ENCODE measurements around the gene PCYOX1L.
"Not testable (repeated sequence)": the region's sequence is repeated elsewhere in the genome, so short reads cannot be mapped to it uniquely, and the experiment has no call there.

PCYOX1L gene

DNA sequence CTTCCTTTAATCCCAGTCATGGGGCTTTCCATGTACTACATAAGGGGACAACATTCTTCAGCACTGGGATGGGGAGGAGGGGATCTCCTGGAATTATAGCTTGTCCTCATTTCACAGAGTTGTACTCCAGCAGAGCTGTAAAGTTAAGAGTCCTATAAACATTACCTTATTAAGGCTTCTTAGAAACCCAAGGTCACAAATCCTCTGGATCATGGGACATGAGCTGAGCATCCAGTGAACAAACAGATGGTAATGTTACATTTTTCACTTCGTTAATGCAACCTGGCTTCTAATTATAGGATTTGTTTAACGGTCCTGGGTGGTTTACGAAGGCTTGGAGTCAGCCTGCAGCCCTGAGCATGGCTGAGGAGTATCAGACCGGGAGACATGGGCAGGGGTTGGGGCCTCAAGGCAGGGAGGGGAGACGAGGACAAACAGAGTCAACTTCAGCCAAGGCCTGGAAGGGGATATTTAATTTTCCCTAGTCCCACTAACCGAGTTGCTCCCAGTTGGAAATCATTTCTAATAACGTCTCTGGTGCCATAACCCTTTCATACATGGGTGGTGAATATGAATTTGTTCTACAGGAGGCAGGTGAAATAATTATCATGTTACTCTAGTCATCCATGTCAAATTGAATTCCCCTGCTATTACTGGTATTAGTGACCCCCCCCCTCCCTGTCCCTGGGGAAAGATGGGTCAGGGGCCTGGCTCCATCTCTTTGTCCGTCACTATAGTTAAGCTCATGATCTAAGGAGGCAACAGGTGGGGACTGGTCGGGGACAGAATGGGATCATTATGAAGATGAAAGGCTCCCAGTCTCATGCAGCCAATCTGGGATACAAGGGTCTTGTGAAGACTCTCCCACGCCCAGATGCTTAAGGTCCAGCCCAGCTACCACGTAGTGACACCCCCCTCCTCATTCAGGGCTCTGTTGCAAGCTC lies 32.0 kb downstream of the PCYOX1L start:
- no peaks in the 10 kb centered on the region for H3F3A ChIP-seq (ENCODE audit: low read depth)
- TF ChIP-seq, protein P1, sequence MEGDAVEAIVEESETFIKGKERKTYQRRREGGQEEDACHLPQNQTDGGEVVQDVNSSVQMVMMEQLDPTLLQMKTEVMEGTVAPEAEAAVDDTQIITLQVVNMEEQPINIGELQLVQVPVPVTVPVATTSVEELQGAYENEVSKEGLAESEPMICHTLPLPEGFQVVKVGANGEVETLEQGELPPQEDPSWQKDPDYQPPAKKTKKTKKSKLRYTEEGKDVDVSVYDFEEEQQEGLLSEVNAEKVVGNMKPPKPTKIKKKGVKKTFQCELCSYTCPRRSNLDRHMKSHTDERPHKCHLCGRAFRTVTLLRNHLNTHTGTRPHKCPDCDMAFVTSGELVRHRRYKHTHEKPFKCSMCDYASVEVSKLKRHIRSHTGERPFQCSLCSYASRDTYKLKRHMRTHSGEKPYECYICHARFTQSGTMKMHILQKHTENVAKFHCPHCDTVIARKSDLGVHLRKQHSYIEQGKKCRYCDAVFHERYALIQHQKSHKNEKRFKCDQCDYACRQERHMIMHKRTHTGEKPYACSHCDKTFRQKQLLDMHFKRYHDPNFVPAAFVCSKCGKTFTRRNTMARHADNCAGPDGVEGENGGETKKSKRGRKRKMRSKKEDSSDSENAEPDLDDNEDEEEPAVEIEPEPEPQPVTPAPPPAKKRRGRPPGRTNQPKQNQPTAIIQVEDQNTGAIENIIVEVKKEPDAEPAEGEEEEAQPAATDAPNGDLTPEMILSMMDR (conservative IDR thresholded peaks at IDR 0.05; ENCODE audit: low read length), result no peak
- no peaks in the 10 kb centered on the region for H3K9me3 ChIP-seq (ENCODE audit: insufficient read depth, low read depth, low read length)
- H4K20me1 ChIP-seq (ENCODE audit: insufficient read depth, low read length, poor library complexity, severe bottlenecking), result no peaks in the 10 kb centered on the region
- H3K4me3 ChIP-seq (ENCODE audit: low read length, poor library complexity, severe bottlenecking), result no peak overlapping the region
- no peak overlapping the region for H2AFZ ChIP-seq (ENCODE audit: low read length)
- H3K27me3 ChIP-seq (ENCODE audit: insufficient read depth, low read length, poor library complexity, severe bottlenecking), result no peaks in the 10 kb centered on the region
- no peak overlapping the region for H3K9ac ChIP-seq (ENCODE audit: low read depth, low read length, poor library complexity, severe bottlenecking)
- H3K36me3 ChIP-seq (ENCODE audit: insufficient read depth, low read length), result no peaks in the 10 kb centered on the region
- no peak overlapping the region for H3K4me2 ChIP-seq (ENCODE audit: low read depth, low read length, poor library complexity, severe bottlenecking)
- no peaks in the 10 kb centered on the region for H3K79me2 ChIP-seq (ENCODE audit: insufficient read depth, low read length)
- H3K4me1 ChIP-seq (ENCODE audit: insufficient read depth, low read length, poor library complexity, severe bottlenecking), result no peaks in the 10 kb centered on the region
- H3K9me2 ChIP-seq (replicated peaks; ENCODE audit: low read depth, low read length), result no peaks in the 10 kb centered on the region

GRCh38 chr5:149391076-149391475 lies 33.2 kb downstream of the PCYOX1L start:
- not testable (repeated sequence) for H2AFZ ChIP-seq (ENCODE audit: low read length); H3K4me1 ChIP-seq (ENCODE audit: insufficient read depth, low read length, poor library complexity, severe bottlenecking); H3K4me2 ChIP-seq (ENCODE audit: low read depth, low read length, poor library complexity, severe bottlenecking); H3K9ac ChIP-seq (ENCODE audit: low read depth, low read length, poor library complexity, severe bottlenecking); H4K20me1 ChIP-seq (ENCODE audit: insufficient read depth, low read length, poor library complexity, severe bottlenecking); H3K4me3 ChIP-seq (ENCODE audit: low read length, poor library complexity, severe bottlenecking); H3K9me3 ChIP-seq (ENCODE audit: insufficient read depth, low read depth, low read length); H3K27me3 ChIP-seq (ENCODE audit: insufficient read depth, low read length, poor library complexity, severe bottlenecking); H3K79me2 ChIP-seq (ENCODE audit: insufficient read depth, low read length); H3F3A ChIP-seq (ENCODE audit: low read depth); H3K9me2 ChIP-seq (replicated peaks; ENCODE audit: low read depth, low read length); H3K36me3 ChIP-seq (ENCODE audit: insufficient read depth, low read length)

DNA sequence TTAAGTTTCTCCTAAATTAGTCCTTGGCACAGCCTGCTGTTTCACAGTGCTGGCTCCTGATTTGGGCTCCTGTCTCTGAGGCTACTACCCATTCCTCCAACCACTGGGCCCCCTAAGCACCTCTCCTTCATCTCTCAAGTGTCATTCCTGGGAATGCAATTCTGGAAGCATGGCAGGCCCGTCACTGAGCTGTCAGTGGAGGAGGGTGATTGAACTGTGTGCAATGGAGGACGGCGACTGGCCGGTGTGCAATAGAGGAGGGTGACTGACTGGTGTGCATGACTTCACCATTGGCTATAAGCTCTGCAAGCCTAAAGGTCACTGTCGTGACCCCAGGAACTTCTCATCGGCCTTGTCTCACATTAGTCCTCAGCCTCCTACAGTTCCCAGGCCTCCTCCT lies 33.7 kb downstream of the PCYOX1L start:
- Histone ChIP-seq H3K9ac (ENCODE audit: low read depth, low read length, poor library complexity, severe bottlenecking) (no peak overlapping the region), H2AFZ (ENCODE audit: low read length) (no peak overlapping the region), H3K4me3 (ENCODE audit: low read length, poor library complexity, severe bottlenecking) (no peak overlapping the region), H3K79me2 (ENCODE audit: insufficient read depth, low read length) (no peaks in the 10 kb centered on the region), H4K20me1 (ENCODE audit: insufficient read depth, low read length, poor library complexity, severe bottlenecking) (no peaks in the 10 kb centered on the region), H3K9me3 (ENCODE audit: insufficient read depth, low read depth, low read length) (no peaks in the 10 kb centered on the region), H3K27me3 (ENCODE audit: insufficient read depth, low read length, poor library complexity, severe bottlenecking) (no peaks in the 10 kb centered on the region), H3K9me2 (replicated peaks; ENCODE audit: low read depth, low read length) (no peaks in the 10 kb centered on the region), H3F3A (ENCODE audit: low read depth) (no peaks in the 10 kb centered on the region), H3K4me1 (ENCODE audit: insufficient read depth, low read length, poor library complexity, severe bottlenecking) (no peaks in the 10 kb centered on the region), H3K36me3 (ENCODE audit: insufficient read depth, low read length) (no peaks in the 10 kb centered on the region), H3K4me2 (ENCODE audit: low read depth, low read length, poor library complexity, severe bottlenecking) (no peak overlapping the region)
- no peak for TF ChIP-seq EZH2phosphoT487 (IDR thresholded peaks at IDR 0.05; ENCODE audit: borderline replicate concordance)
- TF ChIP-seq, protein P1 (conservative IDR thresholded peaks at IDR 0.05; ENCODE audit: low read length), result no peak

DNA sequence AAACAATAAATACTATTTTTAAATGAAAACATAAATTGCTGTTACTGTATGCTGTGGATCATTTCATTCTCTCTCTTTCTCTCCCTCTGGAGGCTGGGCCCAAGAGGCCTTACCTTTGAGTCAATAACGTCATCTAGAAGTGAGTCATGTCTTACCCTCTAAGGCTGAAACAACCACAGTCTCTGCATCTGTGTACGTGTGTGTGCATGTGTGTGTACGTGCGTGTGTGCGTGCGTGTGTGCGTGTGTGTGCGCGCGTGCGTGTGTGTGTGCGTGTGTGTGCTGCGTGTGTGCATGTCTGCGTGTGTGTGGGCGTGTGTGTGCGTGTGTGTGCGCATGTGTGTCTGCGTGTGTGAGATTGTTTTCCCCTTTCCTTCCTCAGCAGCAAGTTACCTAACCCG lies 34.9 kb downstream of the PCYOX1L start:
- Histone ChIP-seq H3K4me3 (ENCODE audit: low read length, poor library complexity, severe bottlenecking) (no peak overlapping the region), H3F3A (ENCODE audit: low read depth) (no peaks in the 10 kb centered on the region), H4K20me1 (ENCODE audit: insufficient read depth, low read length, poor library complexity, severe bottlenecking) (no peaks in the 10 kb centered on the region), H3K9me2 (replicated peaks; ENCODE audit: low read depth, low read length) (no peaks in the 10 kb centered on the region), H3K4me1 (ENCODE audit: insufficient read depth, low read length, poor library complexity, severe bottlenecking) (no peaks in the 10 kb centered on the region), H3K9me3 (ENCODE audit: insufficient read depth, low read depth, low read length) (no peaks in the 10 kb centered on the region), H3K79me2 (ENCODE audit: insufficient read depth, low read length) (no peaks in the 10 kb centered on the region), H3K36me3 (ENCODE audit: insufficient read depth, low read length) (no peaks in the 10 kb centered on the region), H2AFZ (ENCODE audit: low read length) (no peak overlapping the region), H3K9ac (ENCODE audit: low read depth, low read length, poor library complexity, severe bottlenecking) (no peak overlapping the region), H3K27me3 (ENCODE audit: insufficient read depth, low read length, poor library complexity, severe bottlenecking) (no peaks in the 10 kb centered on the region), H3K4me2 (ENCODE audit: low read depth, low read length, poor library complexity, severe bottlenecking) (no peak overlapping the region)
- no peak for TF ChIP-seq EZH2phosphoT487 (IDR thresholded peaks at IDR 0.05; ENCODE audit: borderline replicate concordance)
- TF ChIP-seq, protein P1 (conservative IDR thresholded peaks at IDR 0.05; ENCODE audit: low read length), result no peak

- H4K20me1 ChIP-seq (ENCODE audit: insufficient read depth, low read length, poor library complexity, severe bottlenecking); H3K27me3 ChIP-seq (ENCODE audit: insufficient read depth, low read length, poor library complexity, severe bottlenecking); H3K9ac ChIP-seq (ENCODE audit: low read depth, low read length, poor library complexity, severe bottlenecking); H2AFZ ChIP-seq (ENCODE audit: low read length); H3K79me2 ChIP-seq (ENCODE audit: insufficient read depth, low read length); H3K9me2 ChIP-seq (replicated peaks; ENCODE audit: low read depth, low read length); H3K4me3 ChIP-seq (ENCODE audit: low read length, poor library complexity, severe bottlenecking); H3K36me3 ChIP-seq (ENCODE audit: insufficient read depth, low read length); H3K4me1 ChIP-seq (ENCODE audit: insufficient read depth, low read length, poor library complexity, severe bottlenecking); H3K9me3 ChIP-seq (ENCODE audit: insufficient read depth, low read depth, low read length); H3K4me2 ChIP-seq (ENCODE audit: low read depth, low read length, poor library complexity, severe bottlenecking); H3F3A ChIP-seq (ENCODE audit: low read depth): not testable (repeated sequence)
Measured at GRCh38 chr5:149394996-149395395, 37.1 kb downstream of the PCYOX1L start.

All from Loucy (cell line).